H9 (cell line): Measurements from ENCODE around the gene RBM38. TPM values are rescaled to one million over a fixed set of nuclear protein-coding genes. Genes with fewer than 3 reads are reported as not detected.

Experiments used
- DNase-seq: peaks from one replicate; pipeline ENCODE4 v3.0.0-alpha.2; 2017
- H2AFZ ChIP-seq: one replicate; pipeline ENCODE4 v1.6.1; 2013; ENCODE audit warnings: mild to moderate bottlenecking, low read length, control low read depth, moderate library complexity
- H2AK5ac ChIP-seq: 2 replicates; pipeline ENCODE4 v1.6.1; 2013; ENCODE audit warnings: low read length, control low read depth, mixed read lengths; ENCODE audit not compliant: insufficient read length
- H2BK120ac ChIP-seq: one replicate; pipeline ENCODE4 v1.6.1; 2013; ENCODE audit warnings: low read depth, mild to moderate bottlenecking, low read length, control low read depth, inconsistent platforms; ENCODE audit not compliant: poor library complexity, severe bottlenecking
- H2BK12ac ChIP-seq: 2 replicates; pipeline ENCODE4 v1.6.1; 2013; ENCODE audit warnings: low read length, control low read depth, mixed read lengths, low read depth; ENCODE audit not compliant: insufficient read length
- H2BK15ac ChIP-seq: 2 replicates; pipeline ENCODE4 v1.6.1; 2013; ENCODE audit warnings: low read depth, low read length, control low read depth
- H2BK20ac ChIP-seq: one replicate; pipeline ENCODE4 v1.6.1; 2013; ENCODE audit warnings: low read depth, mild to moderate bottlenecking, low read length, control low read depth, inconsistent platforms; ENCODE audit not compliant: poor library complexity, severe bottlenecking
- H2BK5ac ChIP-seq: 2 replicates; pipeline ENCODE4 v1.6.1; 2013; ENCODE audit warnings: low read length, control low read depth, mixed read lengths; ENCODE audit not compliant: insufficient read length
- H3K14ac ChIP-seq: 2 replicates; pipeline ENCODE4 v1.6.1; 2013; ENCODE audit warnings: low read length, control low read depth; ENCODE audit not compliant: insufficient read depth
- H3K18ac ChIP-seq: 2 replicates; pipeline ENCODE4 v1.6.1; 2013; ENCODE audit warnings: low read depth, mild to moderate bottlenecking, mixed read lengths, low read length, control low read depth; ENCODE audit not compliant: insufficient read length
- H3K23ac ChIP-seq: 2 replicates; pipeline ENCODE4 v1.6.1; 2013; ENCODE audit warnings: low read length, control low read depth, mixed read lengths, low read depth; ENCODE audit not compliant: insufficient read length
- H3K23me2 ChIP-seq: 2 replicates; pipeline ENCODE4 v1.6.1; 2013; ENCODE audit warnings: low read depth, mild to moderate bottlenecking, mixed read lengths, low read length, control low read depth; ENCODE audit not compliant: insufficient read length, poor library complexity, severe bottlenecking
- H3K27ac ChIP-seq: 2 replicates; pipeline ENCODE4 v1.5.1; 2013; ENCODE audit warnings: low read length, control low read depth, mixed read lengths, low read depth; ENCODE audit not compliant: insufficient read length
- H3K27me3 ChIP-seq: 2 replicates; pipeline ENCODE4 v1.6.1; 2013; ENCODE audit warnings: low read length, control low read depth, inconsistent platforms; ENCODE audit not compliant: insufficient read depth
- H3K4ac ChIP-seq: 2 replicates; pipeline ENCODE4 v1.6.1; 2013; ENCODE audit warnings: low read depth, mild to moderate bottlenecking, control low read depth, inconsistent platforms, low read length, moderate library complexity
- H3K4me1 ChIP-seq: 2 replicates; pipeline ENCODE4 v1.6.1; 2013; ENCODE audit warnings: low read length, control low read depth, inconsistent platforms; ENCODE audit not compliant: insufficient read depth
- H3K4me2 ChIP-seq: 2 replicates; pipeline ENCODE4 v1.6.1; 2013; ENCODE audit warnings: low read length, control low read depth, mixed read lengths; ENCODE audit not compliant: insufficient read length, insufficient read depth
- H3K56ac ChIP-seq: 2 replicates; pipeline ENCODE4 v1.6.1; 2013; ENCODE audit warnings: low read depth, mild to moderate bottlenecking, mixed read lengths, low read length, control low read depth; ENCODE audit not compliant: insufficient read length
- H3K79me1 ChIP-seq: 2 replicates; pipeline ENCODE4 v1.6.1; 2013; ENCODE audit warnings: low read depth, mild to moderate bottlenecking, moderate library complexity, low read length, control low read depth, inconsistent platforms; ENCODE audit not compliant: insufficient read depth, poor library complexity, severe bottlenecking
- H3K79me2 ChIP-seq: 2 replicates; pipeline ENCODE4 v1.6.1; 2013; ENCODE audit warnings: low read length, control low read depth, inconsistent platforms; ENCODE audit not compliant: insufficient read depth
- H3K9ac ChIP-seq: 2 replicates; pipeline ENCODE4 v1.6.1; 2013; ENCODE audit warnings: low read length, control low read depth, mixed read lengths; ENCODE audit not compliant: insufficient read length; ENCODE audit errors: extremely low read depth
- H3K9me3 ChIP-seq: one replicate; pipeline ENCODE4 v1.6.1; 2013; ENCODE audit warnings: low read depth, low read length, inconsistent platforms; ENCODE audit not compliant: control insufficient read depth
- H3T11ph ChIP-seq: one replicate; pipeline ENCODE4 v1.6.1; 2013; ENCODE audit warnings: mild to moderate bottlenecking, low read length, control low read depth, inconsistent platforms
- H4K20me1 ChIP-seq: one replicate; pipeline ENCODE4 v1.6.1; 2013; ENCODE audit not compliant: control insufficient read depth, insufficient read length, insufficient read depth
- H4K5ac ChIP-seq: 2 replicates; pipeline ENCODE4 v1.6.1; 2013; ENCODE audit warnings: low read depth, mild to moderate bottlenecking, mixed read lengths, low read length, control low read depth; ENCODE audit not compliant: insufficient read length
- H4K8ac ChIP-seq: replicated peaks from 2 replicates; pipeline ENCODE4 v1.6.1; 2013; ENCODE audit warnings: low read length, control low read depth, mixed read lengths, low read depth; ENCODE audit not compliant: insufficient read length
- H4K91ac ChIP-seq: 2 replicates; pipeline ENCODE4 v1.6.1; 2013; ENCODE audit warnings: low read depth, mild to moderate bottlenecking, moderate library complexity, mixed read lengths, low read length, control low read depth; ENCODE audit not compliant: insufficient read length
- H3K27ac Mint-ChIP-seq, 3 experiments: 2 replicates in 2 of 3; 3 replicates in 1 of 3; pipeline ENCODE4 v1.8.0; 2020 to 2021; ENCODE audit warnings: mixed read lengths in 3 of 3, mild to moderate bottlenecking in 1 of 3, moderate library complexity in 1 of 3
- H3K27me3 Mint-ChIP-seq: 2 replicates; pipeline ENCODE4 v1.8.0; 2021; ENCODE audit warnings: low read depth, mild to moderate bottlenecking, moderate library complexity, mixed read lengths
- H3K36me3 Mint-ChIP-seq, 3 experiments: 2 replicates in 2 of 3; 3 replicates in 1 of 3; pipeline ENCODE4 v1.8.0; 2020 to 2021; ENCODE audit warnings: low read depth in 3 of 3, mixed read lengths in 3 of 3; ENCODE audit not compliant: insufficient read depth in 1 of 3
- H3K4me1 Mint-ChIP-seq, 2 experiments: 2 replicates each; pipeline ENCODE4 v1.8.0; 2020; ENCODE audit warnings: mixed read lengths in 2 of 2
- H3K4me3 Mint-ChIP-seq, 2 experiments: 2 replicates in 1 of 2; 3 replicates in 1 of 2; pipeline ENCODE4 v1.8.0; 2020 to 2021; ENCODE audit warnings: mild to moderate bottlenecking in 2 of 2, mixed read lengths in 2 of 2, moderate library complexity in 1 of 2
- H3K9me3 Mint-ChIP-seq, 2 experiments: 2 replicates in 1 of 2; 3 replicates in 1 of 2; pipeline ENCODE4 v1.8.0; 2020; ENCODE audit warnings: mild to moderate bottlenecking in 2 of 2, mixed read lengths in 2 of 2, moderate library complexity in 1 of 2
- CTCF ChIP-seq: fragments of 200-600 bp; sonication (generic); conservative IDR thresholded peaks from 3 replicates; pipeline ENCODE4 v1.8.0; 2021; ENCODE audit warnings: antibody characterized with exemption, mild to moderate bottlenecking
- WGBS: extraction: QIAGEN DNeasy Blood & Tissue Kit; methylation state at CpG from one replicate; pipeline ENCODE4 v1.1.7; 2013; ENCODE audit warnings: missing lambda C conversion rate, low lambda C conversion rate, mixed read lengths; ENCODE audit not compliant: insufficient read length; ENCODE audit errors: extremely low coverage; 5-methylcytosine and 5-hydroxymethylcytosine counted together
- total RNA-seq: library from RNA; stranded (reverse); gene quantifications from 2 replicates; pipeline ENCODE4 v1.2.1, GENCODE V29; 2021

Gene RBM38
- total RNA-seq, 1 experiment from 2014 or later, result 66.8 TPM

- Histone ChIP-seq H3K27ac (no peak overlapping the region), H3K18ac (no peak overlapping the region), H2BK5ac (no peak overlapping the region), H3K4ac (no peak overlapping the region), H2AFZ (no peak overlapping the region), H4K91ac (no peak overlapping the region), H3K23me2 (no peaks in the 10 kb centered on the region), H4K20me1 (no peaks in the 10 kb centered on the region), H2BK12ac (no peak overlapping the region), H3K79me1 (no peaks in the 10 kb centered on the region), H3K4me2 (no peak overlapping the region), H2BK120ac (no peak overlapping the region), H3K9ac (no peak overlapping the region), H3T11ph (no peak overlapping the region), H2AK5ac (no peak overlapping the region), H4K8ac (no peak overlapping the region), H3K56ac (no peak overlapping the region), H2BK15ac (no peak overlapping the region), H3K9me3 (no peaks in the 10 kb centered on the region), H3K27me3 (no peaks in the 10 kb centered on the region), H4K5ac (no peak overlapping the region), H3K23ac (no peak overlapping the region), H3K4me1 (no peaks in the 10 kb centered on the region), H3K79me2 (no peaks in the 10 kb centered on the region), H3K14ac (no peak overlapping the region), H2BK20ac (no peak overlapping the region)
- DNase-seq, result no peak
- H3K4me1 Mint-ChIP-seq, result peaks cover 4 to 35% of the 10 kb centered on the region in 2 experiments; a peak in 3 of 4 replicates
- no CpG with 5 or more reads among the region's 7 CpGs for WGBS
- H3K9me3 Mint-ChIP-seq, result peaks cover 0 to 6% of the 10 kb centered on the region in 2 experiments; a peak in 3 of 5 replicates
- H3K27me3 Mint-ChIP-seq, result peaks cover 2% of the 10 kb centered on the region; the same call in 1 of the 2 replicates
- peak overlapping the region in 2 of 3 experiments; percentile 20 to 84; a peak in 2 of 7 replicates for H3K27ac Mint-ChIP-seq
- no peaks in the 10 kb centered on the region; a peak in 1 of 7 replicates for H3K36me3 Mint-ChIP-seq
- H3K4me3 Mint-ChIP-seq, result no peak overlapping the region
- no peak for TF ChIP-seq CTCF
These were observed 48.8 kb downstream of the RBM38 start for GRCh38 chr20:57439993-57440392.
